B cell (primary cell): ENCODE data around the gene RFX3. TPM values are rescaled to one million over a fixed set of nuclear protein-coding genes. Genes with fewer than 3 reads are reported as not detected.

Source experiments
- ATAC-seq: fragments of 200-7000 bp; cut with Tn5 transposase; one replicate; pipeline ENCODE4 v1.10.0; 2021; ENCODE audit warnings: low read depth, mild to moderate bottlenecking, moderate number of reproducible peaks, moderate library complexity
- CTCF ChIA-PET: fragments of 350-600 bp; sonication (Branson Sonifier 250); formaldehyde crosslinking; loops from one replicate; lab custom pipeline; 2021; ENCODE audit warnings: antibody characterized with exemption, inconsistent platforms; lab: Charles Lee
- POLR2A ChIA-PET: fragments of 350-600 bp; sonication (Branson Sonifier 250); formaldehyde crosslinking; loops from one replicate; lab custom pipeline; 2021; ENCODE audit warnings: antibody characterized with exemption; lab: Charles Lee
- DNase-seq: peaks from one replicate; pipeline ENCODE4 v3.0.0; 2013
- H2AFZ ChIP-seq: 2 replicates; pipeline ENCODE4 v1.6.1; 2012; ENCODE audit warnings: mild to moderate bottlenecking, low read depth, low read length; ENCODE audit not compliant: insufficient read depth, poor library complexity, severe bottlenecking
- H3K27ac ChIP-seq, 2 donors: 1 replicate in 1 of 2; 2 replicates in 1 of 2; pipeline ENCODE4 v1.5.1; 2012 to 2013; ENCODE audit warnings: low read length in 2 of 2, mild to moderate bottlenecking in 2 of 2, moderate library complexity in 1 of 2
- H3K27me3 ChIP-seq, 4 experiments: fragments of 200-600 bp in 1 of 4; sonication (generic) in 1 of 4; replicated peaks in 1 of 4; 1 replicate in 2 of 4; 2 replicates in 2 of 4; pipeline versions ENCODE4 v1.6.1 to v1.7.0; 2013 to 2016; ENCODE audit warnings: low read length in 3 of 4, mild to moderate bottlenecking in 2 of 4, mixed read lengths in 1 of 4, moderate library complexity in 1 of 4; ENCODE audit not compliant: insufficient read depth in 4 of 4, control insufficient read depth in 3 of 4; ENCODE audit errors: control extremely low read depth in 1 of 4
- H3K36me3 ChIP-seq, 2 experiments: replicated peaks in 1 of 2; 1 replicate in 1 of 2; 2 replicates in 1 of 2; pipeline versions ENCODE4 v1.6.1 to v1.7.1; 2013; ENCODE audit warnings: low read length in 1 of 2; ENCODE audit not compliant: insufficient read depth in 2 of 2, control insufficient read depth in 1 of 2; ENCODE audit errors: control extremely low read depth in 1 of 2, extremely low read depth in 1 of 2
- H3K4me1 ChIP-seq, 2 donors: fragments of 200-600 bp in 1 of 2; sonication (generic) in 1 of 2; 1 replicate in 1 of 2; 2 replicates in 1 of 2; pipeline versions ENCODE4 v1.5.1 to v1.6.1; 2013 to 2017; ENCODE audit warnings: low read length in 2 of 2; ENCODE audit not compliant: control insufficient read depth in 2 of 2, insufficient read depth in 2 of 2
- H3K4me2 ChIP-seq: replicated peaks from 2 replicates; pipeline ENCODE3; 2012; ENCODE audit warnings: mild to moderate bottlenecking, low read depth, low read length; ENCODE audit not compliant: poor library complexity, severe bottlenecking
- H3K4me3 ChIP-seq, 5 experiments: fragments of 200-600 bp in 1 of 5; sonication (generic) in 1 of 5; 1 replicate in 3 of 5; 2 replicates in 2 of 5; pipeline versions ENCODE4 v1.5.1 to v1.7.0; 2011 to 2016; ENCODE audit warnings: low read length in 4 of 5, mild to moderate bottlenecking in 4 of 5, low read depth in 2 of 5, control low read depth in 1 of 5, moderate library complexity in 1 of 5; ENCODE audit not compliant: insufficient read depth in 1 of 5; ENCODE audit errors: control extremely low read depth in 1 of 5, extremely low read depth in 1 of 5
- H3K79me2 ChIP-seq: fragments of 200-600 bp; sonication (generic); one replicate; pipeline ENCODE4 v1.6.0; 2016; ENCODE audit warnings: low read length; ENCODE audit not compliant: control insufficient read depth, insufficient read depth
- H3K9ac ChIP-seq: fragments of 200-600 bp; sonication (generic); 2 replicates; pipeline ENCODE4 v1.6.1; 2017; ENCODE audit warnings: mild to moderate bottlenecking, low read length, moderate library complexity
- H3K9me3 ChIP-seq, 3 donors: one replicate each; pipeline versions ENCODE4 v1.6.1 to v1.7.1; 2013; ENCODE audit warnings: low read length in 2 of 3; ENCODE audit not compliant: control insufficient read depth in 2 of 3, insufficient read depth in 1 of 3; ENCODE audit errors: control extremely low read depth in 1 of 3
- H4K20me1 ChIP-seq: 2 replicates; pipeline ENCODE4 v1.6.0; 2012; ENCODE audit warnings: mild to moderate bottlenecking, low read length; ENCODE audit not compliant: insufficient read depth, control insufficient read depth, poor library complexity, severe bottlenecking
- H3K27ac Mint-ChIP-seq: one replicate; pipeline ENCODE4 v1.8.0; 2021; ENCODE audit warnings: mixed read lengths
- H3K27me3 Mint-ChIP-seq: one replicate; pipeline ENCODE4 v1.8.0; 2021; ENCODE audit warnings: mixed read lengths
- H3K4me1 Mint-ChIP-seq: one replicate; pipeline ENCODE4 v1.8.0; 2021; ENCODE audit warnings: mixed read lengths
- H3K4me3 Mint-ChIP-seq: one replicate; pipeline ENCODE4 v1.8.0; 2021; ENCODE audit warnings: mixed read lengths
- H3K9me3 Mint-ChIP-seq: one replicate; pipeline ENCODE4 v1.8.0; 2022; ENCODE audit warnings: mixed read lengths; ENCODE audit not compliant: insufficient read depth
- EZH2 ChIP-seq: IDR thresholded peaks from 2 replicates; pipeline ENCODE4 v1.6.1; 2012; ENCODE audit warnings: borderline replicate concordance, low read depth, mild to moderate bottlenecking, moderate library complexity, low read length; ENCODE audit not compliant: insufficient read depth, poor library complexity, severe bottlenecking
- WGBS: methylation state at CpG from one replicate; pipeline ENCODE4 v1.1.5; 2013; ENCODE audit warnings: missing lambda C conversion rate; ENCODE audit not compliant: insufficient coverage; 5-methylcytosine and 5-hydroxymethylcytosine counted together
- intact Hi-C: fragments of 100-400 bp; cut with micrococcal nuclease; formaldehyde crosslinking; loops from one replicate; pipeline ENCODE4 v1.10.0; 2022
- polyA plus RNA-seq: library from polyadenylated mRNA; depleted of rRNA; stranded (reverse); fragments of >200 nt; gene quantifications from 2 replicates; pipeline ENCODE4 v1.2.3, GENCODE V29; 2012
- total RNA-seq, 2 donors: library from RNA; stranded (reverse); fragments of 120-200 nt in 1 of 2; gene quantifications; 1 replicate in 1 of 2; 2 replicates in 1 of 2; pipeline versions ENCODE4 v1.2.3 to v1.2.4, GENCODE V29; 2013 to 2022
- TF ChIP-seq, protein P1 (sequence below): fragments of 200-600 bp; IDR thresholded peaks from one replicate; pipeline ENCODE4 v1.8.0; 2022; ENCODE audit warnings: antibody characterized with exemption, mild to moderate bottlenecking

Gene RFX3
- total and polyA plus RNA-seq, 2 donors (not counting 1 experiment from before 2014, with no cell fraction given), result 6.1 to 39.1 TPM

DNA sequence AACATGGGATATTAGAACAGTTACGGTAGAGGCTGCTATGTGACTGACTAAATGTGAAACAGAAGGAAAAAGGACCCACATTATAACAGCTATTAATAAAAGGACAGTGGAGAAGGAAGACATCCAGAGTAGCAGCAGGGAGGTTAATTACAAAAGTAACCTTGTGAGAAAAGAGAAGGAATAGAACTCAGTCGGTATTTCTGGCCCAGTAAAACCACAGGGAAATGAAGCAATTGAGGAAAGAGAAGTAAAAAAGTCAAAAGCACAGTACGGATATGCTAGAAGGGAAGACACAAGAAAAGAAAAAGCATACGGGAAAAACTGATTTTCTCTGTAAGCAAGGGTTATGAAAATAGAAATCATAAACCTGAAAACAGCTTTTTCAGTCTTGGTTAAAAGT is 164.7 kb downstream of the RFX3 start:
- Mint-ChIP-seq H3K9me3 (peaks cover 2% of the 10 kb centered on the region), H3K27ac (no peak overlapping the region), H3K27me3 (no peaks in the 10 kb centered on the region), H3K4me1 (peaks cover 14% of the 10 kb centered on the region), H3K4me3 (no peak overlapping the region)
- Histone ChIP-seq H4K20me1 (no peaks in the 10 kb centered on the region), H3K4me1 (peaks cover 3 to 5% of the 10 kb centered on the region in 2 donors), H3K4me3 (no peak overlapping the region), H3K9me3 (peaks cover 0 to 2% (median 0%) of the 10 kb centered on the region in 3 donors), H3K27me3 (no peaks in the 10 kb centered on the region), H3K9ac (no peak overlapping the region), H2AFZ (no peak overlapping the region), H3K79me2 (peaks cover 4% of the 10 kb centered on the region), H3K27ac (no peak overlapping the region), H3K36me3 (no peaks in the 10 kb centered on the region), H3K4me2 (no peak overlapping the region)
- ATAC-seq, result no peak
- CTCF ChIA-PET, result interaction anchor here (0.5 kb wide), 1 partner anchor 118 kb away, joined by 3 read pairs; no protein-coding TSS in a partner anchor
- TF ChIP-seq, protein P1, sequence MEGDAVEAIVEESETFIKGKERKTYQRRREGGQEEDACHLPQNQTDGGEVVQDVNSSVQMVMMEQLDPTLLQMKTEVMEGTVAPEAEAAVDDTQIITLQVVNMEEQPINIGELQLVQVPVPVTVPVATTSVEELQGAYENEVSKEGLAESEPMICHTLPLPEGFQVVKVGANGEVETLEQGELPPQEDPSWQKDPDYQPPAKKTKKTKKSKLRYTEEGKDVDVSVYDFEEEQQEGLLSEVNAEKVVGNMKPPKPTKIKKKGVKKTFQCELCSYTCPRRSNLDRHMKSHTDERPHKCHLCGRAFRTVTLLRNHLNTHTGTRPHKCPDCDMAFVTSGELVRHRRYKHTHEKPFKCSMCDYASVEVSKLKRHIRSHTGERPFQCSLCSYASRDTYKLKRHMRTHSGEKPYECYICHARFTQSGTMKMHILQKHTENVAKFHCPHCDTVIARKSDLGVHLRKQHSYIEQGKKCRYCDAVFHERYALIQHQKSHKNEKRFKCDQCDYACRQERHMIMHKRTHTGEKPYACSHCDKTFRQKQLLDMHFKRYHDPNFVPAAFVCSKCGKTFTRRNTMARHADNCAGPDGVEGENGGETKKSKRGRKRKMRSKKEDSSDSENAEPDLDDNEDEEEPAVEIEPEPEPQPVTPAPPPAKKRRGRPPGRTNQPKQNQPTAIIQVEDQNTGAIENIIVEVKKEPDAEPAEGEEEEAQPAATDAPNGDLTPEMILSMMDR, result no peak
- intact Hi-C loops, result no loop called here
- POLR2A ChIA-PET, result no interaction called here
- WGBS, result 79% methylated on average over 3 of the region's 4 CpGs
- no peak for DNase-seq

DNA sequence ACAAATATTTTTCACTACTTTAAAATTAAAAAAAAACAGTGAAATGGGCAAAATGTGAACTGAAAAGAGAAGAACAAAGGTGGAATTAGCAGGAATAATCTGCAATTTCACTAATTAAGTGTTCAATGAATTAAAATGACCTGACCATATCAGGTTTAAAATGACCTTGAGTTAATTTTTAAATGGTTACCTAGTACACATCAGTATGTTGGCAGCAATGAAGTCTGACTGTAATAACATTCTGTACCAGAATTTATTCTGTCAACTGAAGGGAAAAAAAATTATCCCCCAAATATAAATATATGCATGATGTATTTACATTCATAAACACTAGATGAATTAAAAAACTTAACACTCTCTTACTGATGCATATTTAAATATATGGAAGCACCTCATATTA is 165.6 kb downstream of the RFX3 start:
- Histone ChIP-seq H3K79me2 (peaks cover 4% of the 10 kb centered on the region), H3K9ac (no peak overlapping the region), H3K27me3 (no peaks in the 10 kb centered on the region), H2AFZ (no peak overlapping the region), H3K27ac (no peak overlapping the region), H3K4me1 (peaks cover 3 to 5% of the 10 kb centered on the region in 2 donors), H3K4me2 (no peak overlapping the region), H3K4me3 (no peak overlapping the region), H4K20me1 (no peaks in the 10 kb centered on the region), H3K9me3 (peaks cover 0 to 2% (median 0%) of the 10 kb centered on the region in 3 donors), H3K36me3 (no peaks in the 10 kb centered on the region)
- peaks cover 11% of the 10 kb centered on the region for H3K4me1 Mint-ChIP-seq
- no peaks in the 10 kb centered on the region for H3K27me3 Mint-ChIP-seq
- POLR2A ChIA-PET, result no interaction called here
- no peak for ATAC-seq
- intact Hi-C loops, result no loop called here
- DNase-seq, result no peak
- peaks cover 2% of the 10 kb centered on the region for H3K9me3 Mint-ChIP-seq
- H3K4me3 Mint-ChIP-seq, result no peak overlapping the region
- H3K27ac Mint-ChIP-seq, result no peak overlapping the region
- no peak for TF ChIP-seq EZH2
- TF ChIP-seq, protein P1, result no peak
- CTCF ChIA-PET, result interaction anchor here (0.5 kb wide), 1 partner anchor 117 kb away, joined by 3 read pairs; no protein-coding TSS in a partner anchor
